GM13977 (cell line): ENCODE measurements around the gene POFUT1.

ENCODE experiments used
- DNase-seq: peaks from one replicate; pipeline ENCODE4 v3.0.0; 2012; ENCODE audit warnings: low spot score
- in situ Hi-C: fragments of 300-500 bp; cut with MboI; formaldehyde crosslinking; loops from one replicate; pipeline ENCODE4 v1.12.0; 2022; ENCODE audit warnings: low sequenced_read_pairs, low pct_unique_long_range_greater_than_20kb, mixed read lengths, inconsistent platforms; ENCODE audit not compliant: unreplicated experiment
- TF ChIP-seq, protein P1 (sequence below): IDR thresholded peaks from 2 replicates; pipeline ENCODE4 v1.5.1; 2012; ENCODE audit warnings: mild to moderate bottlenecking, control low read depth; ENCODE audit not compliant: insufficient read depth; ENCODE audit errors: extremely low read depth, missing control alignments

POFUT1 gene

GRCh38 chr20:32287231-32287638 is 79.6 kb downstream of the POFUT1 start:
- DNase-seq = no peak
- TF ChIP-seq, protein P1, sequence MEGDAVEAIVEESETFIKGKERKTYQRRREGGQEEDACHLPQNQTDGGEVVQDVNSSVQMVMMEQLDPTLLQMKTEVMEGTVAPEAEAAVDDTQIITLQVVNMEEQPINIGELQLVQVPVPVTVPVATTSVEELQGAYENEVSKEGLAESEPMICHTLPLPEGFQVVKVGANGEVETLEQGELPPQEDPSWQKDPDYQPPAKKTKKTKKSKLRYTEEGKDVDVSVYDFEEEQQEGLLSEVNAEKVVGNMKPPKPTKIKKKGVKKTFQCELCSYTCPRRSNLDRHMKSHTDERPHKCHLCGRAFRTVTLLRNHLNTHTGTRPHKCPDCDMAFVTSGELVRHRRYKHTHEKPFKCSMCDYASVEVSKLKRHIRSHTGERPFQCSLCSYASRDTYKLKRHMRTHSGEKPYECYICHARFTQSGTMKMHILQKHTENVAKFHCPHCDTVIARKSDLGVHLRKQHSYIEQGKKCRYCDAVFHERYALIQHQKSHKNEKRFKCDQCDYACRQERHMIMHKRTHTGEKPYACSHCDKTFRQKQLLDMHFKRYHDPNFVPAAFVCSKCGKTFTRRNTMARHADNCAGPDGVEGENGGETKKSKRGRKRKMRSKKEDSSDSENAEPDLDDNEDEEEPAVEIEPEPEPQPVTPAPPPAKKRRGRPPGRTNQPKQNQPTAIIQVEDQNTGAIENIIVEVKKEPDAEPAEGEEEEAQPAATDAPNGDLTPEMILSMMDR = no peak
- in situ Hi-C loops = no loop called here
